ENCODE results near the gene SFMBT1.

DNA sequence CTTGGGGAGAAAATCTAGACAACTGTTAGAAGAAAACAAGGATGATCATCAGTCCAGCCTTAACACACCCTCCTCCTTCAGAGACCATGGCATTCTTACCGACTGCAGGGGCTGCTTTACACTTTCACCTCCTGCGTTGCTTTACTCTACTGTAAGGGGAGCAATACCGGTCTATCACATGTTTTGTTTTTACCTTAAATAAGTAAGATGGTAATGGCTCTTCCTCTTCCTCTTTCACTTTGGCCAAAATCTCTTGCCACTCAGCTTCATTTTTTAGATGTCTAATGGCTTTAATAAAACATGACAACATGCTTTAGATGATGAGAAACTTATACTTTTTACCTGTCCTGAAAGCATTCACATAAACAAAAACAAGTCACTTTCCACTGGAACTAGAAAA lies 115.1 kb downstream of the SFMBT1 start:
- TF ChIP-seq, protein P1, sequence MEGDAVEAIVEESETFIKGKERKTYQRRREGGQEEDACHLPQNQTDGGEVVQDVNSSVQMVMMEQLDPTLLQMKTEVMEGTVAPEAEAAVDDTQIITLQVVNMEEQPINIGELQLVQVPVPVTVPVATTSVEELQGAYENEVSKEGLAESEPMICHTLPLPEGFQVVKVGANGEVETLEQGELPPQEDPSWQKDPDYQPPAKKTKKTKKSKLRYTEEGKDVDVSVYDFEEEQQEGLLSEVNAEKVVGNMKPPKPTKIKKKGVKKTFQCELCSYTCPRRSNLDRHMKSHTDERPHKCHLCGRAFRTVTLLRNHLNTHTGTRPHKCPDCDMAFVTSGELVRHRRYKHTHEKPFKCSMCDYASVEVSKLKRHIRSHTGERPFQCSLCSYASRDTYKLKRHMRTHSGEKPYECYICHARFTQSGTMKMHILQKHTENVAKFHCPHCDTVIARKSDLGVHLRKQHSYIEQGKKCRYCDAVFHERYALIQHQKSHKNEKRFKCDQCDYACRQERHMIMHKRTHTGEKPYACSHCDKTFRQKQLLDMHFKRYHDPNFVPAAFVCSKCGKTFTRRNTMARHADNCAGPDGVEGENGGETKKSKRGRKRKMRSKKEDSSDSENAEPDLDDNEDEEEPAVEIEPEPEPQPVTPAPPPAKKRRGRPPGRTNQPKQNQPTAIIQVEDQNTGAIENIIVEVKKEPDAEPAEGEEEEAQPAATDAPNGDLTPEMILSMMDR (conservative IDR thresholded peaks at IDR 0.05) = no peak
- no peak for TF ChIP-seq EZH2 (IDR thresholded peaks at IDR 0.05; ENCODE audit: low read depth)

Measured in PC-9 (cell line).